ENCODE measurements around the gene PCID2.

PCID2 gene

GRCh38 chr13:113179374-113180230, 28.9 kb downstream of the PCID2 start:
- no peak overlapping the region for H3K4me3 ChIP-seq (ENCODE audit: low read depth, low read length)
- TF ChIP-seq CTCF (conservative IDR thresholded peaks at IDR 0.05; ENCODE audit: low read depth, low read length): no peak
- peak; percentile 94 for DNase-seq (ENCODE audit: low read depth)

GRCh38 chr13:113178896-113179167, 29.6 kb downstream of the PCID2 start:
- no peak for DNase-seq (ENCODE audit: low read depth)
- TF ChIP-seq CTCF (conservative IDR thresholded peaks at IDR 0.05; ENCODE audit: low read depth, low read length): no peak
- H3K4me3 ChIP-seq (ENCODE audit: low read depth, low read length): no peak overlapping the region

GRCh38 chr13:113178070-113178895, 30.2 kb downstream of the PCID2 start:
- peak; percentile 97 for DNase-seq (ENCODE audit: low read depth)
- no peak for TF ChIP-seq CTCF (conservative IDR thresholded peaks at IDR 0.05; ENCODE audit: low read depth, low read length)
- no peak overlapping the region for H3K4me3 ChIP-seq (ENCODE audit: low read depth, low read length)

- no peak for TF ChIP-seq CTCF (conservative IDR thresholded peaks at IDR 0.05; ENCODE audit: low read depth, low read length)
Measured at GRCh38 chr13:113176822-113177221, 31.6 kb downstream of the PCID2 start.

GRCh38 chr13:113176280-113176679, 32.2 kb downstream of the PCID2 start:
- no peak overlapping the region for H3K4me3 ChIP-seq (ENCODE audit: low read depth, low read length)
- TF ChIP-seq CTCF (conservative IDR thresholded peaks at IDR 0.05; ENCODE audit: low read depth, low read length): no peak
- DNase-seq (ENCODE audit: low read depth): no peak

More at GRCh38 chr13:113176822-113177221, 31.6 kb downstream of the PCID2 start:
- H3K4me3 ChIP-seq (ENCODE audit: low read depth, low read length): no peak overlapping the region
- DNase-seq (ENCODE audit: low read depth): no peak

- no peak for TF ChIP-seq CTCF (conservative IDR thresholded peaks at IDR 0.05; ENCODE audit: low read depth, low read length)
- no peak overlapping the region for H3K4me3 ChIP-seq (ENCODE audit: low read depth, low read length)
- DNase-seq (ENCODE audit: low read depth): no peak
Measured at GRCh38 chr13:113172419-113172926, 36.0 kb downstream of the PCID2 start.
